ENCODE measurements around the gene TVP23A. TPM values are rescaled to one million over a fixed set of nuclear protein-coding genes. Genes with fewer than 3 reads are reported as not detected.

TVP23A gene
- total and polyA plus RNA-seq, 10 of the 15 experiments (the other 5 are each of a cell fraction or from before 2014, with no cell fraction given), result 1.1 to 6.4 (median 2.2) TPM

GRCh38 chr16:10835281-10835931, 16.8 kb upstream of the TVP23A start (continued):
- no peak for TF ChIP-seq NFYA (IDR thresholded peaks at IDR 0.05; ENCODE audit: borderline replicate concordance, low read depth, low read length)
- peak; percentile 96 for TF ChIP-seq NFIC (IDR thresholded peaks at IDR 0.05; ENCODE audit: low read depth, low read length)
- TF ChIP-seq JUNB (IDR thresholded peaks at IDR 0.05), result peak; percentile 94
- no peak for TF ChIP-seq BACH1 (IDR thresholded peaks at IDR 0.05; ENCODE audit: borderline replicate concordance)
- peak; percentile 99 for TF ChIP-seq IRF4 (IDR thresholded peaks at IDR 0.05; ENCODE audit: low read depth, low read length)
- TF ChIP-seq PAX5 (IDR thresholded peaks at IDR 0.05; ENCODE audit: borderline replicate concordance, low read depth, low read length), result peak; percentile 99
- TF ChIP-seq TBL1XR1 (IDR thresholded peaks at IDR 0.05; ENCODE audit: low read depth, low read length), result 0 out of 2 replicates have a peak, but pooled peaks have one; percentile 49
- peak; percentile 99 for TF ChIP-seq TCF3 (IDR thresholded peaks at IDR 0.05; ENCODE audit: borderline replicate concordance, insufficient read depth, low read depth, low read length)
- TF ChIP-seq NRF1 (conservative IDR thresholded peaks at IDR 0.05; ENCODE audit: low read depth, low read length), result no peak
- peak; percentile 53 for TF ChIP-seq SP1 (IDR thresholded peaks at IDR 0.05; ENCODE audit: low read depth, low read length)
- TF ChIP-seq NKRF (conservative IDR thresholded peaks at IDR 0.05), result 0 out of 2 replicates have a peak, but pooled peaks have one; percentile 45
- TF ChIP-seq CEBPZ (IDR thresholded peaks at IDR 0.05; ENCODE audit: low read depth, low read length), result no peak
- TF ChIP-seq CHD2 (IDR thresholded peaks at IDR 0.05; ENCODE audit: borderline replicate concordance, low read depth, low read length), result no peak; the same call in 1 of the 2 replicates
- TF ChIP-seq BMI1 (IDR thresholded peaks at IDR 0.05; ENCODE audit: borderline replicate concordance), result peak; percentile 69; the same call in 1 of the 2 replicates
- TF ChIP-seq CBX5 (IDR thresholded peaks at IDR 0.05; ENCODE audit: low read depth), result 0 out of 2 replicates have a peak, but pooled peaks have one; percentile 74
- no peak for TF ChIP-seq RCOR1 (conservative IDR thresholded peaks at IDR 0.05; ENCODE audit: low read depth, low read length)
- TF ChIP-seq RELB (IDR thresholded peaks at IDR 0.05; ENCODE audit: low read depth), result peak; percentile 88
- peak; percentile 91 for TF ChIP-seq MTA2 (IDR thresholded peaks at IDR 0.05; ENCODE audit: low read depth)
- peak; percentile 99 for TF ChIP-seq TCF12 (IDR thresholded peaks at IDR 0.05; ENCODE audit: low read depth, low read length)
- TF ChIP-seq RAD51 (IDR thresholded peaks at IDR 0.05), result no peak
- no peak for TF ChIP-seq NR2C2 (IDR thresholded peaks at IDR 0.05; ENCODE audit: borderline replicate concordance, control insufficient read depth, insufficient read length, low read depth)
- peak; percentile 92 for TF ChIP-seq POU2F2 (IDR thresholded peaks at IDR 0.05; ENCODE audit: borderline replicate concordance, low read depth, low read length)
- TF ChIP-seq SMARCA5 (IDR thresholded peaks at IDR 0.05), result peak; percentile 15; the same call in 1 of the 2 replicates
- TF ChIP-seq BCL11A (IDR thresholded peaks at IDR 0.05; ENCODE audit: low read depth, low read length), result peak; percentile 98
